Right cardiac atrium (tissue), 5 donors: ENCODE measurements around the gene CENPP. TPM values are rescaled to one million over a fixed set of nuclear protein-coding genes. Genes with fewer than 3 reads are reported as not detected.

ENCODE experiments used
- ATAC-seq, 2 donors: fragments of 200-7000 bp; cut with Tn5 transposase; one replicate each; pipeline versions ENCODE4 v1.8.0 to v1.9.1; 2020; ENCODE audit warnings: moderate library complexity in 2 of 2, mild to moderate bottlenecking in 1 of 2
- DNase-seq, 3 donors: peaks; one replicate each; pipeline ENCODE4 v3.0.0-alpha.2; 2020
- H3K27ac ChIP-seq: one replicate; pipeline ENCODE4 v1.5.1; 2013; ENCODE audit warnings: mild to moderate bottlenecking, low read length, control low read depth, moderate library complexity
- H3K27me3 ChIP-seq: one replicate; pipeline ENCODE4 v1.6.1; 2013; ENCODE audit not compliant: control insufficient read depth, insufficient read depth
- H3K4me1 ChIP-seq: one replicate; pipeline ENCODE4 v1.6.1; 2013; ENCODE audit warnings: low read length; ENCODE audit not compliant: control insufficient read depth, insufficient read depth
- H3K4me3 ChIP-seq: one replicate; pipeline ENCODE4 v1.5.1; 2013; ENCODE audit warnings: low read length, control low read depth
- H3K9me3 ChIP-seq: one replicate; pipeline ENCODE4 v1.6.1; 2013; ENCODE audit warnings: low read length; ENCODE audit not compliant: control insufficient read depth
- WGBS: extraction: QIAGEN DNeasy Blood & Tissue Kit; methylation state at CpG from one replicate; pipeline ENCODE4 v1.1.7; 2013; 5-methylcytosine and 5-hydroxymethylcytosine counted together
- intact Hi-C, 4 donors: fragments of 100-400 bp; cut with DNase I; formaldehyde crosslinking; loops; one replicate each; pipeline versions ENCODE4 v1.11.0 to v1.14.0; 2022 to 2023
- polyA plus RNA-seq: library from polyadenylated mRNA; stranded (reverse); fragments of 200-250 nt; gene quantifications from one replicate; pipeline ENCODE4 v1.2.3, GENCODE V29; 2013
- total RNA-seq, 4 donors: library from RNA; stranded (reverse); fragmentation: NEBNext Ultra II Directional; extraction: Animal tissue kit (Norgen Biotek cat#: 25700); gene quantifications; one replicate each; pipeline ENCODE4 v1.2.1, GENCODE V29; 2021
- donor health status: healthy with polysubstance abuse.
- donor health status: DM: no; HTN: yes; CAD: no.
- donor health status: DM: no; HTN: no; CAD: no.
- donor health status: DM: no; HTN: yes; CAD: no; lungs with severe emphysema.
- donor health status: DM: yes; HTN: yes; CAD: no.

The CENPP gene
- total and polyA plus RNA-seq, 5 donors: 2.0 to 4.0 (median 2.8) TPM

DNA sequence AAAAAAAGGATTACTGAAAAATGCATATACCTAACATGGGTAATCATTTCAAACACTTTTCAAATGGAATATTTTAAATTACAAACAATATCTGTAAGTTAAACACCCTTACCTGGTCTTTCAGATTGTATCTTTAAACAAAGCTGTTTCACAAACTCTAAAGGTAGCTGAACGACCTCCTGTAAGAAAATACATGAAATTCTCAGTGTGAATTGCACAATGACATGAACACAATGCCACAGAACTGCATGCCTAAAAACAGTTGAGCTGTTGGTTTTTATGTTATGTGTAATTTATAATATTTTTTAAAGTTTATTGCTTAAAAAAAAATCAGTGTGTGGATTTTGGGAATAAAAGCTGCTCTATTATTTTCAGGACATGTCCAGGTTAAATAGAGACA is 326.7 kb downstream of the CENPP start:
- no peak overlapping the region for H3K4me3 ChIP-seq
- no peaks in the 10 kb centered on the region for H3K9me3 ChIP-seq
- H3K4me1 ChIP-seq: peaks cover 9% of the 10 kb centered on the region
- H3K27me3 ChIP-seq: no peaks in the 10 kb centered on the region
- no peak overlapping the region for H3K27ac ChIP-seq
- intact Hi-C loops: loop anchor here in 1 of 4 donors (10.0 kb wide), 1 partner anchor 132 kb away; no protein-coding TSS in a partner anchor
- ATAC-seq: no peak
- DNase-seq: no peak
- WGBS: 74% methylated on average over 1 of the region's 1 CpG

DNA sequence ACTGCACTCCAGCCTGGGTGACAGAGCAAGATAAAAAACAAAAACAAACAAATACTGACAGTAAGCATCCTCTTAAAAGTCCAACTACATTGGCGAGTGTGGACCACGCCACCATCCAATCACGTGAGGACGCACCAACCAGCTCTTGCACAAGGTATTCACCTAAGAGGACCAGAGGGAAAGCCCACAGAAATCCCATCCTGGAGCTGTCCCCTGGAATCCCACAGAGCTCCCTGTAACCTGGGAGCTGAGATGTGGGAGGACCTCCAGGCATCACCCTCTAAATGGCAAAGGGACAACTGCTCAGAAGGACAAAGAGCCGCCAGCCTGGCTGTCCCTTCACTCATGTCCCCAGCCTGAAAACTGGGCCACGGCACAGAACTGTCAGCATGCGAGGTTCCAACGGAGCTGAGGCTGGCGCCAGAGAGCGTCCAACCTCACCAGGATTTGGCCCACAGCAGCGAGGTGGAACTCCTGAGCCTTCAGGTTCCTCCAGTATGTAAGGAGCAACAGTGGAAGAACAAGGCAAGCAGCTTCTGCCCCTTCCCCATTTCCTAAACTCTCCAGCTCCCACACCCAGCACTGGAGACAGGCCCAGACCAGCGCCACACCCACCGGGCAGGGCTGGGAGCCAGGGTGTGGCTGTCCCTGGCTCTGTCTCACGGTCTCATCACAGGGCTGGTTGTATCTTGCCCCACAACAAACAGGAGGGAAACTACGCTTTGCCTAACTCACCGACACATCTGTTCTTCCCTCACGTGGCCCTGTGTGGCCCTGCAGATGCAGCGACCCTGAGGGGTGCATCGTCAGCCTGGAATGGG is 328.9 kb downstream of the CENPP start:
- peak in 2 of 3 donors; percentile 71 to 78 for DNase-seq
- no peaks in the 10 kb centered on the region for H3K9me3 ChIP-seq
- peaks cover 9% of the 10 kb centered on the region for H3K4me1 ChIP-seq
- intact Hi-C loops: loop anchor here in 1 of 4 donors (10.0 kb wide), 1 partner anchor 130 kb away; no protein-coding TSS in a partner anchor
- H3K27me3 ChIP-seq: no peaks in the 10 kb centered on the region
- 82% methylated on average over 19 of the region's 19 CpGs for WGBS
- no peak overlapping the region for H3K4me3 ChIP-seq
- H3K27ac ChIP-seq: peak overlapping the region; percentile 21
- ATAC-seq: peak; percentile 46 to 56

DNA sequence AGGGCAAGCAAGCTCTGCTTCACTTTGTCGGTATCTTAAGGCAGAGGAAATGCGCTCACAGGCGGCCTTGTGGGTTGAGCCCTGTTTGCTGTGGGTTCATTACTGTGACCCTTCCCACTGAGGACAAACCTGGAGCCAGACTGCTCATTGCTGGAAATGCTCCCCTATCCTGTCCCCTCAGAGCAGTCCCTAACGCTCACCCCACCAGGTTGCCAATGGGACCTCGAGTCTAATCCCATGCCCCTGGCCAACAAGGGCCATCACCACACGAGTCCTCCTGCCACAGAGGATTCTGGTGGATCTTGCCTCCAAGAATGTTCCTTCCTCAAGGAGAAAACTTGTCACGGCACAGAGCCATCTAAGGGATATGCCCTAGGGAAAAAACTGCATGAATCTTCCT is 329.6 kb downstream of the CENPP start:
- no peaks in the 10 kb centered on the region for H3K9me3 ChIP-seq
- intact Hi-C loops: loop anchor here in 1 of 4 donors (10.0 kb wide), 1 partner anchor 129 kb away; no protein-coding TSS in a partner anchor
- WGBS: 93% methylated on average over 7 of the region's 7 CpGs
- DNase-seq (peak in 1 of 3 donors; percentile 46), ATAC-seq (no peak)
- H3K4me1 ChIP-seq: peaks cover 9% of the 10 kb centered on the region
- no peak overlapping the region for H3K4me3 ChIP-seq
- no peaks in the 10 kb centered on the region for H3K27me3 ChIP-seq
- peak overlapping the region; percentile 21 for H3K27ac ChIP-seq

DNA sequence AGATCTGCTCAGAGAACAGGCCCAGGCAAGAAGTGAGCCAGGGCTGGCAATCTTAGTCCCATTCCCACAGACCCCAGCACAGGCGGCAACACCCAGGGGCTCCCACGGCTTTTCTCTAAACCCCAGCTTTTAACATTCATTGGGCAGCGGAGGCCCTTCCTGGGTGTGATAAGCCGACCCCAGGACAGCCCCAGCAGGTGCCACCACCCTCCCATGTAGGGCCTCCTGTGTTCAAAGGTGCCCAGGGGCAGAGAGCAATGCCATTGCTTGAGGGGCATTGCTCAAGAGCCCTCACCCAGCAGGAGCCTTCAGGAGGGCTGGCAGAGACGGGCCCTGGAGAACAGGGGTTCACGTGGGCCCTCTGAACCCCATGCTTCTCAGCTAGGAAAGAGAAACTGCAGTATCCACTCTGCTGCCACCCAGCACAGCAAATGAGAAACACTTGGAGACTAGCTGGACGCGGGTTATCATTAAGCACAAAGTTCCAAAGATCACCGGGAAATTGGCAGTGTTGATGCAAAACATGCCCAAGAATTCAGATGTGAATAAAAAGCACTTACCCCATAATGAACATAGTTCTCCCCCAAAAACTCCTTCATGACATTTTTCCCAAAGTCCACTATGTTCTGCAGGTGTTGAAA is 330.3 kb downstream of the CENPP start:
- DNase-seq: peak in 1 of 3 donors; percentile 45
- Histone ChIP-seq H3K4me1 (peaks cover 9% of the 10 kb centered on the region), H3K27me3 (no peaks in the 10 kb centered on the region), H3K4me3 (no peak overlapping the region), H3K9me3 (no peaks in the 10 kb centered on the region), H3K27ac (no peak overlapping the region)
- 75% methylated on average over 9 of the region's 9 CpGs for WGBS
- no peak for ATAC-seq
- intact Hi-C loops: loop anchor here in 1 of 4 donors (10.0 kb wide), 1 partner anchor 129 kb away; no protein-coding TSS in a partner anchor

DNA sequence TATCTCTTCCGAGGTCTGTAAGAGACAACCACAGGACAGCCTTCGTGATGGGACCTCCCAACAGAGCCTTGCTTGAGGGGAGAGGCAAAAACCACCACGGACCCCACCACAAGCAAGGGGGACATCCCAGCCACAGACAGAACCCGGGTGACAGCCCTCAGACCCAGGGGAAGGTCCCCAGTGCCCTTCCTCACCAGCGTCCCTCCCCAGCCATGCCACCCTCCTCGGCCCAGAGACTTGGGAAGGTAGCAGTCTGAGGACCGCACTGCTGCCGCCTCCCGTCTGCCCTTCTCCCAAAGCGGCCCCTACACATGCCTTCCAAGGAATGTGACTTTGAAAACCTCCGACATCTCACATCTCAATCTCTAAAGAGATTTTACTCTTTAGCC is 330.8 kb downstream of the CENPP start:
- ATAC-seq: no peak
- H3K9me3 ChIP-seq: no peaks in the 10 kb centered on the region
- no peak overlapping the region for H3K27ac ChIP-seq
- no peak overlapping the region for H3K4me3 ChIP-seq
- H3K4me1 ChIP-seq: peaks cover 7% of the 10 kb centered on the region
- H3K27me3 ChIP-seq: no peaks in the 10 kb centered on the region
- WGBS: 86% methylated on average over 11 of the region's 11 CpGs
- intact Hi-C loops: loop anchor here in 1 of 4 donors (10.0 kb wide), 1 partner anchor 128 kb away; no protein-coding TSS in a partner anchor
- peak in 1 of 3 donors; percentile 57 for DNase-seq

DNA sequence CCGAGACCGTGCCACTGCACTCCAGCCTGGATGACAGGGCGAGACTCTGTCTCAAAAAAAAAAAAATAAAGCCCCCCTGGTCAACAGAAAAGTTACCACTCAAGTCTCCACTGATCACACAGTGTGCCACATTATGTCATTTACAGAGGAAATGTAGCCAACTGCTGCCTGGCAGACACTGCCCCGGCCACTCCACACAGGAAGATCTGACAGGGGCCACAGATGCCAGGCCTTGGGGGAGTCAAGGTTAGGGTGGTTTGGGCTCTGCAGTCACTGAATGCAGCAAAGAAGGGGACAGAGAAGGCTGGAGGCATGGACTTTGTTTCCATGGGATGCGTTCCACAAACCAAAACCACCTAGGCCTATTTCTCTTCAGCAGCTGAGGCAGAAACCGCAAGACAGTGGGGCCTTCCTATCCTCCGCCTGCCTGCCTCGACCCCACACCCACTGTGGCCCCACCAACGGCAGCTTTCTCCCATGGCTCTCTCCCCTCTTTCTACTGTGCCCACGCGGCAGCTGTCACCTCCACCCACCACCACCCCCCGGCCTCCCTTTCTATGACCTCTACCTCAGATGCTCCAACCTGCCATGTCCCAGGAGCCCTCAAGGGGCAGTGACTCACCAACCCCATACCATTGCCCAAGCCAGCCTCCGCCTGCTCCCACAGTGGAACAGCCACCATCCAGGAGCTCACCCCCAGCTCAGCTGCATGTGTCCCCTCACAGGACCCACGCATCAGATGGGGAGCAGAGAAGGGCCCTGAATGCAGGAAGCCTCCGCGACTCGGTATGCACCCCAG is 331.7 kb downstream of the CENPP start:
- Histone ChIP-seq H3K27me3 (no peaks in the 10 kb centered on the region), H3K9me3 (no peaks in the 10 kb centered on the region), H3K4me3 (no peak overlapping the region), H3K27ac (no peak overlapping the region), H3K4me1 (peaks cover 7% of the 10 kb centered on the region)
- ATAC-seq: no peak
- 91% methylated on average over 17 of the region's 17 CpGs for WGBS
- DNase-seq: peak in 1 of 3 donors; percentile 41
- intact Hi-C loops: loop anchor here in 1 of 4 donors (10.0 kb wide), 1 partner anchor 127 kb away; no protein-coding TSS in a partner anchor

DNA sequence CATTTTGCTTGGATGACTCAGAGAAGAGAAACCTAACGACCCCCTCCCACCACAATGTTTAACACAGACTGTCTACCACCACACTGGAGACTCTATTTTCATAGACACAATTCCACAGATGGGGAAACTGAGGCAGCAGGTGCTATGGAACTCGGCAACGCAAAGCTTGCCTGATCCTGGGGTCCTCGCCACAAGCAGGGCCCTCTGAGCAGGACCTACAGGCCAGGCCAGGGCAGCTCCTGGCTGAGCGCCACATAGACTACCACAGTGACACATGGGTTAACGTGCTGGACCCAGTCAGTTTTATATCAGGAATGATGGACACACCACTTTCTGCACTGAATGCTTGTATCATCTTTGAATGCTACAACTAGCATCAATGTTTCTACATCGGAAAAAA is 332.4 kb downstream of the CENPP start:
- peaks cover 7% of the 10 kb centered on the region for H3K4me1 ChIP-seq
- H3K27ac ChIP-seq: no peak overlapping the region
- H3K4me3 ChIP-seq: no peak overlapping the region
- H3K9me3 ChIP-seq: no peaks in the 10 kb centered on the region
- DNase-seq (peak in 1 of 3 donors; percentile 28), ATAC-seq (no peak)
- no peaks in the 10 kb centered on the region for H3K27me3 ChIP-seq
- intact Hi-C loops: loop anchor here in 1 of 4 donors (10.0 kb wide), 1 partner anchor 127 kb away; no protein-coding TSS in a partner anchor
- WGBS: 95% methylated on average over 7 of the region's 7 CpGs

DNA sequence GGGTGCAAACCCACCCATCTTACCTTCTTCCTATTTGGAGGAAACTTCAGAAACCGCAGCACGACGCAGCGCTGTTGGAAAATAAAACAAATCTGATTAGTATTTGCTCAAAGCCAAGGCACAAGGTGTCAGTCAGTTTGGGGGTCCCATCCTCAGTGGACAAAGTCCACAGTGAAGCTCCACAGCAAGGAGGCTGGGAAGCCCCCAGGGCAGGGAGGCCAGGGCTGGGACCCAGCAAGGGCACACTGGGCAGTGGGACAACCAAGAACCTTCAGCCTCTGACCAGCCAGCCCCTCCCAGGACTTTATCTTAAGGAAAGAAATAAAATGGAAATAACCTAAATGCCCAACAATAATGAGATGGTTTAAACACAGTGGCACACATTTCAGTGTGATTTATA is 332.9 kb downstream of the CENPP start:
- Histone ChIP-seq H3K27me3 (no peaks in the 10 kb centered on the region), H3K27ac (no peak overlapping the region), H3K4me3 (no peak overlapping the region), H3K9me3 (no peaks in the 10 kb centered on the region), H3K4me1 (peaks cover 7% of the 10 kb centered on the region)
- DNase-seq: peak in 1 of 3 donors; percentile 21
- intact Hi-C loops: loop anchor here in 1 of 4 donors (10.0 kb wide), 1 partner anchor 126 kb away; no protein-coding TSS in a partner anchor
- WGBS: 96% methylated on average over 4 of the region's 4 CpGs
- ATAC-seq: no peak

DNA sequence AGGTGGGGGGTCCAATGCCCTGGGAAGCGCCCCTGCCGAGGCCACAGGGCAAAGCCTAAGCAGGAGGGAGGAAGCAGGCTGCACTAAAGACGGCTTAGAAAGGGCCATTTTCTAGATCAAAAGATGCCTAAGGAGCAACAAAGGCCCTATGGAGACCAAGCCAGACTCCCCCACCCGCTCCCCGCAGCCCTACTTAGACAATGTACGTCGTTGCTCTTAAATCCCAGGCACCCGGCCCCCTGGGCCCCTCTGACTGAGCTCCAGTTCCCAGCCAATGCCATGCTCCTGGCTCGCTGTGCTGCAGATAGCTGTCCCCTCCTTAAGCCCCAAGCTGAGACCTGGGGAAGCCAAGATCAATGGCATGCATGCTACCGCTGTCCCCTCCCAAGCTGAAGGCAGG is 333.8 kb downstream of the CENPP start:
- DNase-seq: peak in 1 of 3 donors; percentile 39
- 85% methylated on average over 10 of the region's 10 CpGs for WGBS
- intact Hi-C loops: loop anchor here in 1 of 4 donors (10.0 kb wide), 1 partner anchor 125 kb away; no protein-coding TSS in a partner anchor
- no peak for ATAC-seq
- Histone ChIP-seq H3K27ac (no peak overlapping the region), H3K4me1 (peaks cover 5% of the 10 kb centered on the region), H3K9me3 (no peaks in the 10 kb centered on the region), H3K27me3 (no peaks in the 10 kb centered on the region), H3K4me3 (no peak overlapping the region)

DNA sequence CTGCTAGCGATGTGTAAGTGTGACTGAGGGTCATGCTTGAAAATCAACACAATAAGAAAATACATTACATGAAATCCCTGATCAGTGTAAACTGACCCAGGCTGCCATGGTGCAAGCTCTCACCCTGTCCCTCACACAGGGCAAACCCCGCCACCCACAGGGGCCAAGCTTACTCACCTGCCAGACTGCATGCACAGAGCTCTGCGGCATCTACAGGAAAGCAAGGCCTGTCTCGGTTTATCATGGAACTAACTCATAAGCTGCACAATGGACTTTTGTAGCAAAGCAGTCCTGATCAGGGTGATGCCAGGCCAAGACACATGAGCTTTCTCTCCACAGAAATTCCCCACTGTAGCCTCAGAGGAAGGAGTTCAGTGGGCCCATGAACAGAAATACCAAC is 334.5 kb downstream of the CENPP start:
- no peaks in the 10 kb centered on the region for H3K4me1 ChIP-seq
- no peak for ATAC-seq

More for the DNA sequence above, 334.5 kb downstream of the CENPP start:
- Histone ChIP-seq H3K9me3 (no peaks in the 10 kb centered on the region), H3K27ac (no peak overlapping the region), H3K4me3 (no peak overlapping the region), H3K27me3 (no peaks in the 10 kb centered on the region)
- 82% methylated on average over 4 of the region's 4 CpGs for WGBS
- intact Hi-C loops: no loop called here
- no peak for DNase-seq
